Breast epithelium (tissue), 3 donors: ENCODE measurements around the gene IDUA.

Experiments
- POLR2A ChIP-seq: fragments of 450-650 bp; IDR thresholded peaks from one replicate; pipeline ENCODE4 v1.6.1; 2016; ENCODE audit warnings: antibody characterized with exemption, mild to moderate bottlenecking, moderate library complexity
- POLR2AphosphoS5 ChIP-seq, 3 donors: sonication (generic); formaldehyde crosslinking; IDR thresholded peaks; one replicate each; pipeline ENCODE4 v1.6.1; 2017; ENCODE audit warnings: antibody characterized with exemption in 3 of 3
- TF ChIP-seq, protein P1 (sequence below), 3 donors: fragments of 450-650 bp; IDR thresholded peaks; one replicate each; pipeline ENCODE4 v1.5.1; 2016 to 2017; ENCODE audit warnings: antibody characterized with exemption in 3 of 3, mild to moderate bottlenecking in 3 of 3, moderate library complexity in 3 of 3

- TF ChIP-seq POLR2AphosphoS5 (IDR thresholded peaks at IDR 0.05), result no peak
- TF ChIP-seq, protein P1, sequence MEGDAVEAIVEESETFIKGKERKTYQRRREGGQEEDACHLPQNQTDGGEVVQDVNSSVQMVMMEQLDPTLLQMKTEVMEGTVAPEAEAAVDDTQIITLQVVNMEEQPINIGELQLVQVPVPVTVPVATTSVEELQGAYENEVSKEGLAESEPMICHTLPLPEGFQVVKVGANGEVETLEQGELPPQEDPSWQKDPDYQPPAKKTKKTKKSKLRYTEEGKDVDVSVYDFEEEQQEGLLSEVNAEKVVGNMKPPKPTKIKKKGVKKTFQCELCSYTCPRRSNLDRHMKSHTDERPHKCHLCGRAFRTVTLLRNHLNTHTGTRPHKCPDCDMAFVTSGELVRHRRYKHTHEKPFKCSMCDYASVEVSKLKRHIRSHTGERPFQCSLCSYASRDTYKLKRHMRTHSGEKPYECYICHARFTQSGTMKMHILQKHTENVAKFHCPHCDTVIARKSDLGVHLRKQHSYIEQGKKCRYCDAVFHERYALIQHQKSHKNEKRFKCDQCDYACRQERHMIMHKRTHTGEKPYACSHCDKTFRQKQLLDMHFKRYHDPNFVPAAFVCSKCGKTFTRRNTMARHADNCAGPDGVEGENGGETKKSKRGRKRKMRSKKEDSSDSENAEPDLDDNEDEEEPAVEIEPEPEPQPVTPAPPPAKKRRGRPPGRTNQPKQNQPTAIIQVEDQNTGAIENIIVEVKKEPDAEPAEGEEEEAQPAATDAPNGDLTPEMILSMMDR (IDR thresholded peaks at IDR 0.05), result no peak
- TF ChIP-seq POLR2A, result no peak
Observed at GRCh38 chr4:978957-979701, 7.7 kb upstream of the IDUA start.
